GM23248 (cell line): Measurements from ENCODE around the gene RPL31. TPM values are rescaled to one million over a fixed set of nuclear protein-coding genes. Genes with fewer than 3 reads are reported as not detected.
A peak's percentile ranks its signal among the peaks of the same experiment; 100 is the strongest.

ENCODE experiments used
- DNase-seq: peaks from one replicate; pipeline ENCODE4 v3.0.0-alpha.2; 2015
- H2AFZ ChIP-seq: fragments of 200-600 bp; sonication (generic); 2 replicates; pipeline ENCODE4 v1.6.1; 2016; ENCODE audit warnings: antibody characterized with exemption
- H3F3A ChIP-seq: fragments of 200-600 bp; sonication (generic); 2 replicates; pipeline ENCODE4 v1.6.1; 2016; ENCODE audit warnings: mild to moderate bottlenecking, antibody characterized with exemption, mixed run types; ENCODE audit not compliant: insufficient read depth
- H3K27ac ChIP-seq: fragments of 200-600 bp; sonication (generic); 2 replicates; pipeline ENCODE4 v1.5.1; 2016; ENCODE audit warnings: mild to moderate bottlenecking
- H3K27me3 ChIP-seq: fragments of 200-600 bp; sonication (generic); replicated peaks from 2 replicates; pipeline ENCODE4 v1.6.1; 2016; ENCODE audit warnings: mild to moderate bottlenecking; ENCODE audit not compliant: insufficient read depth
- H3K36me3 ChIP-seq: fragments of 200-600 bp; sonication (generic); 2 replicates; pipeline ENCODE4 v1.6.1; 2016; ENCODE audit warnings: low read depth, mild to moderate bottlenecking
- H3K4me1 ChIP-seq: fragments of 200-600 bp; sonication (generic); 2 replicates; pipeline ENCODE4 v1.6.1; 2016; ENCODE audit warnings: mild to moderate bottlenecking; ENCODE audit not compliant: insufficient read depth
- H3K4me2 ChIP-seq: fragments of 200-600 bp; sonication (generic); one replicate; pipeline ENCODE4 v1.6.1; 2016; ENCODE audit warnings: mild to moderate bottlenecking; ENCODE audit not compliant: unreplicated experiment
- H3K4me3 ChIP-seq: fragments of 200-600 bp; sonication (generic); 2 replicates; pipeline ENCODE4 v1.5.1; 2016; ENCODE audit warnings: mild to moderate bottlenecking
- H3K79me2 ChIP-seq: fragments of 200-600 bp; sonication (generic); 2 replicates; pipeline ENCODE4 v1.6.1; 2016; ENCODE audit warnings: mild to moderate bottlenecking; ENCODE audit not compliant: insufficient read depth
- H3K9ac ChIP-seq: fragments of 200-600 bp; sonication (generic); 2 replicates; pipeline ENCODE4 v1.6.1; 2016; ENCODE audit warnings: mild to moderate bottlenecking
- H3K9me2 ChIP-seq: fragments of 200-600 bp; sonication (generic); 2 replicates; pipeline ENCODE4 v1.6.1; 2016; ENCODE audit warnings: mixed run types, mild to moderate bottlenecking, moderate library complexity; ENCODE audit not compliant: insufficient read depth
- H3K9me3 ChIP-seq: fragments of 200-600 bp; sonication (generic); one replicate; pipeline ENCODE4 v1.6.1; 2017; ENCODE audit warnings: low read depth
- H4K20me1 ChIP-seq: fragments of 200-600 bp; sonication (generic); 2 replicates; pipeline ENCODE4 v1.6.0; 2016; ENCODE audit not compliant: insufficient read depth
- EZH2 ChIP-seq: fragments of 200-600 bp; sonication (generic); IDR thresholded peaks from 2 replicates; pipeline ENCODE4 v1.6.1; 2018; ENCODE audit warnings: antibody characterized with exemption, mild to moderate bottlenecking; ENCODE audit not compliant: insufficient read depth, poor library complexity, severe bottlenecking
- EZH2phosphoT487 ChIP-seq: fragments of 200-600 bp; sonication (generic); IDR thresholded peaks from 2 replicates; pipeline ENCODE4 v1.6.1; 2018; ENCODE audit warnings: antibody characterized with exemption, moderate library complexity, mild to moderate bottlenecking, low read depth; ENCODE audit not compliant: insufficient read depth
- WGBS, 2 experiments: methylation state at CpG; one replicate each; pipeline ENCODE4 v1.1.6; 2015 to 2017; ENCODE audit warnings: low lambda C conversion rate in 2 of 2, low coverage in 1 of 2; ENCODE audit errors: missing lambda C conversion rate in 2 of 2; 5-methylcytosine and 5-hydroxymethylcytosine counted together
- in situ Hi-C: fragments of 300-500 bp; cut with MboI; formaldehyde crosslinking; loops from 2 replicates; pipeline ENCODE4 v1.15.0; 2020
- polyA plus RNA-seq: library from polyadenylated mRNA; unstranded; fragments of >200 nt; fragmentation: Nextera tagmentation; extraction: Ambion mirVana; gene quantifications from 2 replicates; pipeline ENCODE4 v1.2.1, GENCODE V29; 2016
- total RNA-seq: library from RNA; depleted of rRNA; stranded (reverse); fragments of >200 nt; shearing (Covaris generic); gene quantifications from 2 replicates; pipeline ENCODE4 v1.2.3, GENCODE V29; 2014

RPL31 gene
- total and polyA plus RNA-seq, 2 experiments from 2014 or later: 659 to 1,157 TPM

DNA sequence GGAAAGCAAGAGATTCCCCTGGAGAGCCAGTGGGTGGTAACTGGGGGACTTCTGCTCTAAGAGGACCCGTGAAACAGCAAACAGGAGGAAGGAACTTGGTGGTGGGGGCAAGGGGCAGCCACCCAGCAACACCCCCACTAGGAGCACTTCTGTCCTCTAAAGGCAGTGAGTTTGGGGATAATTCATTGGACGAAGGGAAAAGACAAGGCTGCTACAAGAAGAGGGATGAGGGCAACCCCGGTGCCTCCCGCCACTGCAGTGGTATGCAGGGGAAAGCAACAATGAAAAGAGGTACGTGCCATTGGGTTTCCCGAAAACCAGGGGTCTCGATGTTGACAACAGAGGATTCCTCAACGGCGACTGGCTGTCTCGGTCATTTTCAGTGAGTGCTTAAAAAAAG lies 9.1 kb downstream of the RPL31 start:
- no peak overlapping the region for H2AFZ ChIP-seq
- no peaks in the 10 kb centered on the region for H3K9me2 ChIP-seq
- H3K79me2 ChIP-seq: peaks cover 27% of the 10 kb centered on the region
- H3K4me1 ChIP-seq: peaks cover 3% of the 10 kb centered on the region; the same call in 1 of the 2 replicates
- no peaks in the 10 kb centered on the region for H3K9me3 ChIP-seq
- H3K27ac ChIP-seq: no peak overlapping the region
- in situ Hi-C loops: no loop called here
- H3F3A ChIP-seq: peaks cover 59% of the 10 kb centered on the region
- 90 to 91% methylated on average over 10 of the region's 10 CpGs for WGBS, 2 experiments
- H4K20me1 ChIP-seq: no peaks in the 10 kb centered on the region
- H3K36me3 ChIP-seq: peaks cover 33% of the 10 kb centered on the region
- no peak overlapping the region for H3K4me3 ChIP-seq
- no peaks in the 10 kb centered on the region for H3K27me3 ChIP-seq
- no peak for DNase-seq
- no peak overlapping the region for H3K9ac ChIP-seq
- TF ChIP-seq EZH2phosphoT487 (no peak), EZH2 (no peak)
- H3K4me2 ChIP-seq: no peak overlapping the region

DNA sequence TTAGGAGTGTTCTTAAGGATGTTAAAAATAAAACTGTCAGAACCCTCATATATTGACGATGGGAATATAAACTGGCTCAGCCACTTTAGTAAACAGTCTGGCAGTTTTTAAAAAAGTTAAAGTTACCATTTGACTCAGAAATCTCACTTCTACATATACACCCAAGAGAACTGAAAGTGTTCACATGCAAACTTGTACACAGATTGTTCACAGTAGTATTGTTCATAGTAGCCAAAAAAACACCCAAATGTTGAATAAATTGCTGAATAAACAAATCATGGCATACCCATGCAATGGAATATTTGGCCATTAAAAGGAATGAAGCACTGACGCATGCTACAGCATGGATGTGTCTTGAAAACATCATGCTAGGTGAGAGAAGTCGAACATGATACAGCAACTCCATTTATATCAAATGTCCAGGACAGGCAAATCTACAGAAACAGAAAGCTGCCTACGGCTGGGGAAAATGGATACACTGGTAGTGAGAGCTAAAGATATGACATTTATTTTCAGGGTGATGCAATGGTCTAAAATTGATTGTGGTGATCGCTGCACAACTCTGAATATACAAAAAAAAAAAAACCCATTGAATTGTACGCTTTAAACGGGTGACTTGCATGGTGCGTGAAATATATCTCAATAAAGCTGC lies 10.1 kb downstream of the RPL31 start:
- H2AFZ ChIP-seq: no peak overlapping the region
- H3K79me2 ChIP-seq: peaks cover 17% of the 10 kb centered on the region; the same call in 1 of the 2 replicates
- no peaks in the 10 kb centered on the region for H3K9me3 ChIP-seq
- no peak overlapping the region for H3K4me2 ChIP-seq
- H3K36me3 ChIP-seq: peaks cover 23% of the 10 kb centered on the region
- no peak for DNase-seq
- 51% methylated on average over 8 of the region's 8 CpGs for WGBS, 2 experiments
- peaks cover 51% of the 10 kb centered on the region for H3F3A ChIP-seq
- H3K4me1 ChIP-seq: no peaks in the 10 kb centered on the region
- no peaks in the 10 kb centered on the region for H3K27me3 ChIP-seq
- no peak overlapping the region for H3K4me3 ChIP-seq
- H3K27ac ChIP-seq: 0 out of 2 replicates have a peak overlapping the region, but pooled peaks have one; percentile 13
- H4K20me1 ChIP-seq: no peaks in the 10 kb centered on the region
- TF ChIP-seq EZH2phosphoT487 (no peak), EZH2 (no peak)
- no peak overlapping the region for H3K9ac ChIP-seq
- no peaks in the 10 kb centered on the region for H3K9me2 ChIP-seq
- in situ Hi-C loops: no loop called here

DNA sequence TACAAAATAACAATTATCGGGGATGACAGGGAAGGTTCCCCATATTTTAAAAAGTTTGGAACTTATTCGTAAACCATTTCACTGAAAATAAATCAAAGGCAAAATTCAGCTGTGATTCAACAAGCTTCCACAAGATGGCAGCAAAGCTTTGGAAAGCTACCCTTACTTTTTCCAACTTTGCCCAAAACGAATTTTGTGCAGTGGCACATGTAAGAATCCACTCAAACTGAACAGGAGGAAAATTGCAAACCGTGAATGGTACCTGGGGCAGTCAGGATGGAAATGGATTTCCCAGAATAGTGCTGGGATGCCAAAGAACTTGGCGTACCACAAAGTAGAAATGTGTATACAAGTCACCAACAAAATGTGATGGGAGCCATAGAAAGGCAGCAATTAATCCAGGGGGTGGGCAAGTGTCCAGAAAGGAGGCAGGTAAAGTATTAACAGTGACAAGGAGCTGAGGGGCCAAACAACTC lies 10.7 kb downstream of the RPL31 start:
- 42 to 43% methylated on average over 5 of the region's 5 CpGs for WGBS, 2 experiments
- Histone ChIP-seq H3K9me2 (no peaks in the 10 kb centered on the region), H3K4me2 (no peak overlapping the region), H2AFZ (no peak overlapping the region), H3K4me1 (no peaks in the 10 kb centered on the region), H3K27me3 (no peaks in the 10 kb centered on the region), H3K36me3 (peaks cover 17% of the 10 kb centered on the region), H3K27ac (no peak overlapping the region), H3K9ac (no peak overlapping the region), H3K4me3 (no peak overlapping the region), H3K79me2 (peaks cover 11% of the 10 kb centered on the region; the same call in 1 of the 2 replicates), H3K9me3 (no peaks in the 10 kb centered on the region), H3F3A (peaks cover 49% of the 10 kb centered on the region), H4K20me1 (no peaks in the 10 kb centered on the region)
- in situ Hi-C loops: no loop called here
- peak; percentile 63 for DNase-seq
- no peak for TF ChIP-seq EZH2phosphoT487
- no peak for TF ChIP-seq EZH2

DNA sequence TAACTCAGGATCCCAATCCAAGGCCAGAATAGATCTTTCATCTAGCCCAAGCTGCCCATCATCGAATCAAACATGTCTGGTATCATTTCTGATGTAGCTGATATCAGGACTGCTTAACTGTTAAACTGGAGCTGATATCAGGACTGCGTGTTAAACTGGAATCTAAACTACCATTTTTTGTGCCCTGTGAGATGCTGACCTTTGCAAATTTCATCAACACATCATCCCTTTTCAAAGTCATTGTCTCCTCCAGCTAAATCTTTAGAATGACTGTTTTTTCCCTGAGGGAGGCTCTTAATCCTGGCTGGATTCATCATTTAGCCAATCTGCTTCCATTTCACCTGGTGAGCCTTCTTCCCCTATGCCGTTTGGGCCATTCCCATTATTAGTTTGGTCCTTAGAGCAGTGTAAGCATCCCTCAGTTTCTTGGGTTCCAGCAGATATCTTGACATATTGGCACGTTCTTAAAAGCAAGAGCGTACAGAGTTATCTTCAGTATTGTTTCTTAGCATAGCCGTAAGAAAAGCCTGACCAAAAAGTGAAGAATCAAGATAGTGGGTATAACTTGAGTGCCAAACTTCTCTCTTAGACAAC lies 12.3 kb downstream of the RPL31 start:
- no peak overlapping the region for H3K4me3 ChIP-seq
- no peaks in the 10 kb centered on the region for H3K9me3 ChIP-seq
- no peak for DNase-seq
- TF ChIP-seq EZH2phosphoT487 (no peak), EZH2 (no peak)
- H3K9ac ChIP-seq: no peak overlapping the region
- in situ Hi-C loops: no loop called here
- H3K27ac ChIP-seq: no peak overlapping the region
- peaks cover 36% of the 10 kb centered on the region for H3F3A ChIP-seq
- H3K79me2 ChIP-seq: 0 out of 2 replicates have a peak, but pooled peaks cover 7% of the 10 kb centered on the region
- no peak overlapping the region for H2AFZ ChIP-seq
- WGBS, 2 experiments: 91 to 94% methylated on average over 6 of the region's 6 CpGs
- no peak overlapping the region for H3K4me2 ChIP-seq
- no peaks in the 10 kb centered on the region for H4K20me1 ChIP-seq
- no peaks in the 10 kb centered on the region for H3K9me2 ChIP-seq
- H3K27me3 ChIP-seq: no peaks in the 10 kb centered on the region
- peaks cover 16% of the 10 kb centered on the region for H3K36me3 ChIP-seq
- no peaks in the 10 kb centered on the region for H3K4me1 ChIP-seq
